B cell (primary cell): ENCODE data around the gene UACA. TPM values are rescaled to one million over a fixed set of nuclear protein-coding genes. Genes with fewer than 3 reads are reported as not detected.
"Not testable (repeated sequence)": the region's sequence is repeated elsewhere in the genome, so short reads cannot be mapped to it uniquely, and the experiment has no call there.

Source experiments
- ATAC-seq: fragments of 200-7000 bp; cut with Tn5 transposase; one replicate; pipeline ENCODE4 v1.10.0; 2021; ENCODE audit warnings: low read depth, mild to moderate bottlenecking, moderate number of reproducible peaks, moderate library complexity
- CTCF ChIA-PET: fragments of 350-600 bp; sonication (Branson Sonifier 250); formaldehyde crosslinking; loops from one replicate; lab custom pipeline; 2021; ENCODE audit warnings: antibody characterized with exemption, inconsistent platforms; lab: Charles Lee
- POLR2A ChIA-PET: fragments of 350-600 bp; sonication (Branson Sonifier 250); formaldehyde crosslinking; loops from one replicate; lab custom pipeline; 2021; ENCODE audit warnings: antibody characterized with exemption; lab: Charles Lee
- DNase-seq: peaks from one replicate; pipeline ENCODE4 v3.0.0; 2013
- H2AFZ ChIP-seq: 2 replicates; pipeline ENCODE4 v1.6.1; 2012; ENCODE audit warnings: mild to moderate bottlenecking, low read depth, low read length; ENCODE audit not compliant: insufficient read depth, poor library complexity, severe bottlenecking
- H3K27ac ChIP-seq, 2 donors: 1 replicate in 1 of 2; 2 replicates in 1 of 2; pipeline ENCODE4 v1.5.1; 2012 to 2013; ENCODE audit warnings: low read length in 2 of 2, mild to moderate bottlenecking in 2 of 2, moderate library complexity in 1 of 2
- H3K27me3 ChIP-seq, 4 experiments: fragments of 200-600 bp in 1 of 4; sonication (generic) in 1 of 4; replicated peaks in 1 of 4; 1 replicate in 2 of 4; 2 replicates in 2 of 4; pipeline versions ENCODE4 v1.6.1 to v1.7.0; 2013 to 2016; ENCODE audit warnings: low read length in 3 of 4, mild to moderate bottlenecking in 2 of 4, mixed read lengths in 1 of 4, moderate library complexity in 1 of 4; ENCODE audit not compliant: insufficient read depth in 4 of 4, control insufficient read depth in 3 of 4; ENCODE audit errors: control extremely low read depth in 1 of 4
- H3K36me3 ChIP-seq, 2 experiments: replicated peaks in 1 of 2; 1 replicate in 1 of 2; 2 replicates in 1 of 2; pipeline versions ENCODE4 v1.6.1 to v1.7.1; 2013; ENCODE audit warnings: low read length in 1 of 2; ENCODE audit not compliant: insufficient read depth in 2 of 2, control insufficient read depth in 1 of 2; ENCODE audit errors: control extremely low read depth in 1 of 2, extremely low read depth in 1 of 2
- H3K4me1 ChIP-seq, 2 donors: fragments of 200-600 bp in 1 of 2; sonication (generic) in 1 of 2; 1 replicate in 1 of 2; 2 replicates in 1 of 2; pipeline versions ENCODE4 v1.5.1 to v1.6.1; 2013 to 2017; ENCODE audit warnings: low read length in 2 of 2; ENCODE audit not compliant: control insufficient read depth in 2 of 2, insufficient read depth in 2 of 2
- H3K4me2 ChIP-seq: replicated peaks from 2 replicates; pipeline ENCODE3; 2012; ENCODE audit warnings: mild to moderate bottlenecking, low read depth, low read length; ENCODE audit not compliant: poor library complexity, severe bottlenecking
- H3K4me3 ChIP-seq, 5 experiments: fragments of 200-600 bp in 1 of 5; sonication (generic) in 1 of 5; 1 replicate in 3 of 5; 2 replicates in 2 of 5; pipeline versions ENCODE4 v1.5.1 to v1.7.0; 2011 to 2016; ENCODE audit warnings: low read length in 4 of 5, mild to moderate bottlenecking in 4 of 5, low read depth in 2 of 5, control low read depth in 1 of 5, moderate library complexity in 1 of 5; ENCODE audit not compliant: insufficient read depth in 1 of 5; ENCODE audit errors: control extremely low read depth in 1 of 5, extremely low read depth in 1 of 5
- H3K79me2 ChIP-seq: fragments of 200-600 bp; sonication (generic); one replicate; pipeline ENCODE4 v1.6.0; 2016; ENCODE audit warnings: low read length; ENCODE audit not compliant: control insufficient read depth, insufficient read depth
- H3K9ac ChIP-seq: fragments of 200-600 bp; sonication (generic); 2 replicates; pipeline ENCODE4 v1.6.1; 2017; ENCODE audit warnings: mild to moderate bottlenecking, low read length, moderate library complexity
- H3K9me3 ChIP-seq, 3 donors: one replicate each; pipeline versions ENCODE4 v1.6.1 to v1.7.1; 2013; ENCODE audit warnings: low read length in 2 of 3; ENCODE audit not compliant: control insufficient read depth in 2 of 3, insufficient read depth in 1 of 3; ENCODE audit errors: control extremely low read depth in 1 of 3
- H4K20me1 ChIP-seq: 2 replicates; pipeline ENCODE4 v1.6.0; 2012; ENCODE audit warnings: mild to moderate bottlenecking, low read length; ENCODE audit not compliant: insufficient read depth, control insufficient read depth, poor library complexity, severe bottlenecking
- H3K27ac Mint-ChIP-seq: one replicate; pipeline ENCODE4 v1.8.0; 2021; ENCODE audit warnings: mixed read lengths
- H3K27me3 Mint-ChIP-seq: one replicate; pipeline ENCODE4 v1.8.0; 2021; ENCODE audit warnings: mixed read lengths
- H3K4me1 Mint-ChIP-seq: one replicate; pipeline ENCODE4 v1.8.0; 2021; ENCODE audit warnings: mixed read lengths
- H3K4me3 Mint-ChIP-seq: one replicate; pipeline ENCODE4 v1.8.0; 2021; ENCODE audit warnings: mixed read lengths
- H3K9me3 Mint-ChIP-seq: one replicate; pipeline ENCODE4 v1.8.0; 2022; ENCODE audit warnings: mixed read lengths; ENCODE audit not compliant: insufficient read depth
- CTCF ChIP-seq: fragments of 200-600 bp; IDR thresholded peaks from one replicate; pipeline ENCODE4 v1.8.0; 2022; ENCODE audit warnings: antibody characterized with exemption, mild to moderate bottlenecking
- EZH2 ChIP-seq: IDR thresholded peaks from 2 replicates; pipeline ENCODE4 v1.6.1; 2012; ENCODE audit warnings: borderline replicate concordance, low read depth, mild to moderate bottlenecking, moderate library complexity, low read length; ENCODE audit not compliant: insufficient read depth, poor library complexity, severe bottlenecking
- WGBS: methylation state at CpG from one replicate; pipeline ENCODE4 v1.1.5; 2013; ENCODE audit warnings: missing lambda C conversion rate; ENCODE audit not compliant: insufficient coverage; 5-methylcytosine and 5-hydroxymethylcytosine counted together
- intact Hi-C: fragments of 100-400 bp; cut with micrococcal nuclease; formaldehyde crosslinking; loops from one replicate; pipeline ENCODE4 v1.10.0; 2022
- polyA plus RNA-seq: library from polyadenylated mRNA; depleted of rRNA; stranded (reverse); fragments of >200 nt; gene quantifications from 2 replicates; pipeline ENCODE4 v1.2.3, GENCODE V29; 2012
- total RNA-seq, 2 donors: library from RNA; stranded (reverse); fragments of 120-200 nt in 1 of 2; gene quantifications; 1 replicate in 1 of 2; 2 replicates in 1 of 2; pipeline versions ENCODE4 v1.2.3 to v1.2.4, GENCODE V29; 2013 to 2022

The UACA gene
- total and polyA plus RNA-seq, 2 donors (not counting 1 experiment from before 2014, with no cell fraction given): 2.7 to 3.3 TPM

- no peak for DNase-seq
Observed at GRCh38 chr15:70741107-70741531, 22.2 kb downstream of the UACA start.

GRCh38 chr15:70735040-70735439, 28.3 kb downstream of the UACA start:
- H3K79me2 ChIP-seq, DNase-seq, CTCF ChIA-PET, intact Hi-C loops, H3K27ac ChIP-seq, H3K27ac Mint-ChIP-seq, H3K27me3 Mint-ChIP-seq, H3K4me3 ChIP-seq, H3K9ac ChIP-seq, H3K4me1 Mint-ChIP-seq, H3K9me3 ChIP-seq, H3K4me3 Mint-ChIP-seq, ATAC-seq, H3K9me3 Mint-ChIP-seq, POLR2A ChIA-PET, H3K27me3 ChIP-seq, H3K4me2 ChIP-seq, H3K36me3 ChIP-seq, H4K20me1 ChIP-seq, H2AFZ ChIP-seq, H3K4me1 ChIP-seq: not testable (repeated sequence)
- WGBS: no CpG with 5 or more reads among the region's 3 CpGs

More at GRCh38 chr15:70741107-70741531, 22.2 kb downstream of the UACA start:
- no peak for ATAC-seq
- H3K4me1 ChIP-seq: peaks cover 4 to 6% of the 10 kb centered on the region in 2 donors
- H3K9ac ChIP-seq: no peak overlapping the region
- H3K27me3 ChIP-seq: peaks cover 0 to 4% (median 0%) of the 10 kb centered on the region in 4 experiments
- no peak overlapping the region for H3K27ac Mint-ChIP-seq
- TF ChIP-seq EZH2 (no peak), CTCF (no peak)
- H3K9me3 Mint-ChIP-seq: no peaks in the 10 kb centered on the region
- CTCF ChIA-PET: interaction anchor here (0.7 kb wide), 1 partner anchor 18 kb away, joined by 3 read pairs; no protein-coding TSS in a partner anchor
- H3K9me3 ChIP-seq: no peaks in the 10 kb centered on the region
- H3K27ac ChIP-seq: no peak overlapping the region
- WGBS: 67% methylated on average over 1 of the region's 1 CpG
- H3K79me2 ChIP-seq: no peaks in the 10 kb centered on the region
- peaks cover 15% of the 10 kb centered on the region for H3K27me3 Mint-ChIP-seq
- no peak overlapping the region for H3K4me3 ChIP-seq
- POLR2A ChIA-PET: no interaction called here
- H3K36me3 ChIP-seq: no peaks in the 10 kb centered on the region
- intact Hi-C loops: no loop called here
- no peak overlapping the region for H3K4me2 ChIP-seq
- H4K20me1 ChIP-seq: no peaks in the 10 kb centered on the region
- H3K4me1 Mint-ChIP-seq: peaks cover 13% of the 10 kb centered on the region
- no peak overlapping the region for H2AFZ ChIP-seq
- H3K4me3 Mint-ChIP-seq: no peak overlapping the region
